GM23338 (cell line): ENCODE measurements around the gene SRSF4. TPM values are rescaled to one million over a fixed set of nuclear protein-coding genes. Genes with fewer than 3 reads are reported as not detected.

Experiments
- ATAC-seq: fragments of 200-7000 bp; cut with Tn5 transposase; 3 replicates; pipeline ENCODE4 v1.9.1; 2020
- DNase-seq: peaks from one replicate; pipeline ENCODE4 v3.0.0-alpha.2; 2015; ENCODE audit warnings: low spot score
- H2AFZ ChIP-seq: fragments of 200-600 bp; sonication (generic); 2 replicates; pipeline ENCODE4 v1.8.0; 2016; ENCODE audit warnings: antibody characterized with exemption, mild to moderate bottlenecking, moderate library complexity
- H3F3A ChIP-seq: fragments of 200-600 bp; sonication (generic); replicated peaks from 2 replicates; pipeline ENCODE4 v1.8.0; 2017; ENCODE audit warnings: antibody characterized with exemption, mixed run types, low read depth
- H3K27ac ChIP-seq: fragments of 200-600 bp; sonication (generic); 2 replicates; pipeline ENCODE4 v1.6.1; 2016; ENCODE audit warnings: low read depth
- H3K27me3 ChIP-seq: fragments of 200-600 bp; sonication (generic); 2 replicates; pipeline ENCODE4 v1.8.0; 2016; ENCODE audit warnings: mild to moderate bottlenecking, mixed run types, moderate library complexity; ENCODE audit not compliant: insufficient read depth
- H3K36me3 ChIP-seq: fragments of 200-600 bp; sonication (generic); 2 replicates; pipeline ENCODE4 v1.8.0; 2016; ENCODE audit warnings: mild to moderate bottlenecking; ENCODE audit not compliant: insufficient read depth
- H3K4me1 ChIP-seq: fragments of 200-600 bp; sonication (generic); 2 replicates; pipeline ENCODE4 v1.8.0; 2016; ENCODE audit warnings: mild to moderate bottlenecking, moderate library complexity; ENCODE audit not compliant: insufficient read depth
- H3K4me2 ChIP-seq: fragments of 200-600 bp; sonication (generic); 2 replicates; pipeline ENCODE4 v1.7.1; 2017; ENCODE audit warnings: mixed run types
- H3K4me3 ChIP-seq: fragments of 200-600 bp; sonication (generic); 2 replicates; pipeline ENCODE4 v1.6.1; 2016; ENCODE audit warnings: mixed run types
- H3K79me2 ChIP-seq: fragments of 200-600 bp; sonication (generic); replicated peaks from 2 replicates; pipeline ENCODE4 v1.8.0; 2017; ENCODE audit warnings: mild to moderate bottlenecking; ENCODE audit not compliant: insufficient read depth
- H3K9me2 ChIP-seq: fragments of 200-600 bp; sonication (generic); 2 replicates; pipeline ENCODE4 v1.8.0; 2017; ENCODE audit not compliant: insufficient read depth
- H4K20me1 ChIP-seq: fragments of 200-600 bp; sonication (generic); replicated peaks from 2 replicates; pipeline ENCODE4 v1.8.0; 2017; ENCODE audit warnings: mild to moderate bottlenecking; ENCODE audit not compliant: insufficient read depth
- H3K27ac Mint-ChIP-seq: 2 replicates; pipeline ENCODE4 v1.8.0; 2020; ENCODE audit warnings: inconsistent platforms, mild to moderate bottlenecking, moderate library complexity, mixed read lengths
- H3K27me3 Mint-ChIP-seq: 3 replicates; pipeline ENCODE4 v1.8.0; 2022; ENCODE audit warnings: low read depth, mild to moderate bottlenecking, moderate library complexity, mixed read lengths, inconsistent platforms; ENCODE audit not compliant: insufficient read depth, poor library complexity
- H3K36me3 Mint-ChIP-seq: 3 replicates; pipeline ENCODE4 v1.8.0; 2021; ENCODE audit warnings: low read depth, mild to moderate bottlenecking, inconsistent platforms, moderate library complexity, mixed read lengths
- H3K4me1 Mint-ChIP-seq: 3 replicates; pipeline ENCODE4 v1.8.0; 2020; ENCODE audit warnings: mild to moderate bottlenecking, inconsistent platforms, mixed read lengths
- H3K4me3 Mint-ChIP-seq: 3 replicates; pipeline ENCODE4 v1.8.0; 2021; ENCODE audit warnings: moderate library complexity, mild to moderate bottlenecking, inconsistent platforms, mixed read lengths
- H3K9me3 Mint-ChIP-seq: 3 replicates; pipeline ENCODE4 v1.8.0; 2020; ENCODE audit warnings: moderate library complexity, mild to moderate bottlenecking, inconsistent platforms, mixed read lengths
- CREB1 ChIP-seq: fragments of 250-450 bp; sonication (Bioruptor Pico); IDR thresholded peaks from 2 replicates; pipeline ENCODE4 v1.5.0; 2020; ENCODE audit warnings: low read depth, mild to moderate bottlenecking, moderate library complexity
- EZH2 ChIP-seq: fragments of 200-600 bp; sonication (generic); IDR thresholded peaks from one replicate; pipeline ENCODE4 v1.8.0; 2017; ENCODE audit warnings: antibody characterized with exemption, mild to moderate bottlenecking, low read depth; ENCODE audit not compliant: unreplicated experiment
- JUNB ChIP-seq: IDR thresholded peaks from one replicate; pipeline ENCODE4 v1.6.1; 2016; ENCODE audit warnings: antibody characterized with exemption; ENCODE audit not compliant: unreplicated experiment
- NANOG ChIP-seq: IDR thresholded peaks from 2 replicates; pipeline ENCODE4 v1.6.1; 2016; ENCODE audit warnings: antibody characterized with exemption, borderline replicate concordance
- ZNF114 ChIP-seq: fragments of 250-450 bp; sonication (Bioruptor Pico); IDR thresholded peaks from 2 replicates; pipeline ENCODE4 v1.5.0; 2020; ENCODE audit warnings: mild to moderate bottlenecking, moderate library complexity
- ZNF331 ChIP-seq: fragments of 250-450 bp; sonication (Bioruptor Pico); IDR thresholded peaks from 2 replicates; pipeline ENCODE4 v1.5.0; 2020; ENCODE audit warnings: low read depth, mild to moderate bottlenecking, moderate library complexity
- polyA plus RNA-seq: library from polyadenylated mRNA; unstranded; fragments of >200 nt; fragmentation: Nextera tagmentation; extraction: Ambion mirVana; gene quantifications from 2 replicates; pipeline ENCODE4 v1.2.1, GENCODE V29; 2016
- total RNA-seq: library from RNA; depleted of rRNA; stranded (reverse); fragments of >200 nt; shearing (Covaris generic); gene quantifications from 2 replicates; pipeline ENCODE4 v1.2.3, GENCODE V29; 2014
- TF ChIP-seq, protein P1 (sequence below), 2 experiments: fragments of 200-600 bp in 1 of 2; sonication (generic) in 1 of 2; conservative IDR thresholded peaks; 2 replicates each; pipeline versions ENCODE4 v1.5.1 to v1.6.1; 2016 to 2017; ENCODE audit warnings: antibody characterized with exemption in 2 of 2, low read depth in 2 of 2, mild to moderate bottlenecking in 2 of 2, moderate library complexity in 1 of 2
- TF ChIP-seq, protein P2 (sequence below): IDR thresholded peaks from one replicate; pipeline ENCODE4 v1.6.1; 2018; ENCODE audit warnings: antibody characterized with exemption; ENCODE audit not compliant: unreplicated experiment

The SRSF4 gene
- total and polyA plus RNA-seq, 2 experiments from 2014 or later, result 58.4 to 98.3 TPM

DNA sequence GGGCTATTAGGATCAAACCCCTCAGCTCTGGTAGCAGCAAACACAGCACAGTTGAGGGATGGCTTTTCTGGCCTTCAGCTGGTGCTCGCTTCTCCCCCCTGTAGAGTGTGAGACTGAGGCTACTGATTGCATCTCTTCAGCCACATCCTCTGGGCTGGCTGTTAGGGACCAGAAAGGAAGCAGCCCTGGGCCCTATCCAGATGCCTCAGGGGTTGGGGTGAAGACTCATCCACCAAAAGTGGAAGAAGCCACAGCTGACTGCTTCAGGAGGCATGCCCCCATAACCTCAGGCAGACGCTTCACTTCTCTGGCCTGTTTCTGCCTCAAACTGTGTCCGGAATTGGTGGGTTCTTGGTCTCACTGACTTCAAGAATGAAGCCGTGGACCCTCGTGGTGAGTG is 51.8 kb downstream of the SRSF4 start:
- no peaks in the 10 kb centered on the region for H3K9me2 ChIP-seq
- Mint-ChIP-seq H3K27me3 (peaks cover 24% of the 10 kb centered on the region), H3K27ac (no peak overlapping the region), H3K36me3 (no peaks in the 10 kb centered on the region; the same call in 2 of the 3 replicates), H3K9me3 (peaks cover 6% of the 10 kb centered on the region; the same call in 1 of the 3 replicates), H3K4me3 (no peak overlapping the region), H3K4me1 (peaks cover 12% of the 10 kb centered on the region)
- no peak for ATAC-seq
- TF ChIP-seq JUNB (no peak), ZNF114 (no peak), NANOG (no peak)
- TF ChIP-seq, protein P1, sequence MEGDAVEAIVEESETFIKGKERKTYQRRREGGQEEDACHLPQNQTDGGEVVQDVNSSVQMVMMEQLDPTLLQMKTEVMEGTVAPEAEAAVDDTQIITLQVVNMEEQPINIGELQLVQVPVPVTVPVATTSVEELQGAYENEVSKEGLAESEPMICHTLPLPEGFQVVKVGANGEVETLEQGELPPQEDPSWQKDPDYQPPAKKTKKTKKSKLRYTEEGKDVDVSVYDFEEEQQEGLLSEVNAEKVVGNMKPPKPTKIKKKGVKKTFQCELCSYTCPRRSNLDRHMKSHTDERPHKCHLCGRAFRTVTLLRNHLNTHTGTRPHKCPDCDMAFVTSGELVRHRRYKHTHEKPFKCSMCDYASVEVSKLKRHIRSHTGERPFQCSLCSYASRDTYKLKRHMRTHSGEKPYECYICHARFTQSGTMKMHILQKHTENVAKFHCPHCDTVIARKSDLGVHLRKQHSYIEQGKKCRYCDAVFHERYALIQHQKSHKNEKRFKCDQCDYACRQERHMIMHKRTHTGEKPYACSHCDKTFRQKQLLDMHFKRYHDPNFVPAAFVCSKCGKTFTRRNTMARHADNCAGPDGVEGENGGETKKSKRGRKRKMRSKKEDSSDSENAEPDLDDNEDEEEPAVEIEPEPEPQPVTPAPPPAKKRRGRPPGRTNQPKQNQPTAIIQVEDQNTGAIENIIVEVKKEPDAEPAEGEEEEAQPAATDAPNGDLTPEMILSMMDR (conservative IDR thresholded peaks at IDR 0.05; ENCODE audit: low read depth in 2 of 2), result no peak
- H3K27me3 ChIP-seq, result no peaks in the 10 kb centered on the region; the same call in 1 of the 2 replicates
- no peak overlapping the region for H3K4me2 ChIP-seq
- 0 out of 2 replicates have a peak, but pooled peaks cover 9% of the 10 kb centered on the region for H3F3A ChIP-seq
- no peaks in the 10 kb centered on the region for H4K20me1 ChIP-seq
- no peaks in the 10 kb centered on the region for H3K79me2 ChIP-seq
- H2AFZ ChIP-seq, result no peak overlapping the region
- no peak for DNase-seq
- no peak overlapping the region for H3K27ac ChIP-seq
- no peaks in the 10 kb centered on the region for H3K36me3 ChIP-seq
- H3K4me3 ChIP-seq, result no peak overlapping the region
- peaks cover 14% of the 10 kb centered on the region; the same call in 1 of the 2 replicates for H3K4me1 ChIP-seq

DNA sequence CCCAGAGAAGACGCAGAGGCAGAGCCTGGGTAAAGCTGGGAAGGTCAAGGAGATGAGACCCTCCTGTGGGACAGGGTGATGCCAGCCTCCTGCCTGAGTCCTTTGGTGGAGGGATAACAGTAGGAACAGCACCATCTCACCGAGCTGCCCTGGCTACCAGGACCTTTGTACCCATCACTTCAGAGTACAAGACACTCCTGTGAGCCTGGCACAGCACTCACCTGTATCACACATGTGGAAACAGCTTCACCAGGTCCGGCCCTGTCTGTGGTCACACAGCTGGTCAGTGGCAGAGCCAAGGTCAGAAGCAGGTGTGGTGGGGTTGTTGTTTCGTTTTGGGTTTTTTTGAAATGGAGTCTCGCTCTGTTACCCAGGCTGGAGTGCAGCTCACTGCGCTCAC is 53.0 kb downstream of the SRSF4 start:
- H3K4me3 ChIP-seq, result no peak overlapping the region
- H3K36me3 ChIP-seq, result no peaks in the 10 kb centered on the region
- H3K79me2 ChIP-seq, result no peaks in the 10 kb centered on the region
- H3K4me2 ChIP-seq, result no peak overlapping the region
- no peaks in the 10 kb centered on the region; the same call in 2 of the 3 replicates for H3K36me3 Mint-ChIP-seq
- no peaks in the 10 kb centered on the region for H4K20me1 ChIP-seq
- H2AFZ ChIP-seq, result no peak overlapping the region
- ATAC-seq (no peak), DNase-seq (no peak)
- H3K9me3 Mint-ChIP-seq, result peaks cover 6% of the 10 kb centered on the region; the same call in 1 of the 3 replicates
- peaks cover 5% of the 10 kb centered on the region; the same call in 1 of the 2 replicates for H3K4me1 ChIP-seq
- no peak overlapping the region for H3K4me3 Mint-ChIP-seq
- no peak for TF ChIP-seq EZH2
- no peak for TF ChIP-seq ZNF331 (CRISPR knock-in tag)
- TF ChIP-seq, protein P1 (conservative IDR thresholded peaks at IDR 0.05; ENCODE audit: low read depth in 2 of 2), result no peak
- no peak for TF ChIP-seq CREB1
- TF ChIP-seq, protein P2, sequence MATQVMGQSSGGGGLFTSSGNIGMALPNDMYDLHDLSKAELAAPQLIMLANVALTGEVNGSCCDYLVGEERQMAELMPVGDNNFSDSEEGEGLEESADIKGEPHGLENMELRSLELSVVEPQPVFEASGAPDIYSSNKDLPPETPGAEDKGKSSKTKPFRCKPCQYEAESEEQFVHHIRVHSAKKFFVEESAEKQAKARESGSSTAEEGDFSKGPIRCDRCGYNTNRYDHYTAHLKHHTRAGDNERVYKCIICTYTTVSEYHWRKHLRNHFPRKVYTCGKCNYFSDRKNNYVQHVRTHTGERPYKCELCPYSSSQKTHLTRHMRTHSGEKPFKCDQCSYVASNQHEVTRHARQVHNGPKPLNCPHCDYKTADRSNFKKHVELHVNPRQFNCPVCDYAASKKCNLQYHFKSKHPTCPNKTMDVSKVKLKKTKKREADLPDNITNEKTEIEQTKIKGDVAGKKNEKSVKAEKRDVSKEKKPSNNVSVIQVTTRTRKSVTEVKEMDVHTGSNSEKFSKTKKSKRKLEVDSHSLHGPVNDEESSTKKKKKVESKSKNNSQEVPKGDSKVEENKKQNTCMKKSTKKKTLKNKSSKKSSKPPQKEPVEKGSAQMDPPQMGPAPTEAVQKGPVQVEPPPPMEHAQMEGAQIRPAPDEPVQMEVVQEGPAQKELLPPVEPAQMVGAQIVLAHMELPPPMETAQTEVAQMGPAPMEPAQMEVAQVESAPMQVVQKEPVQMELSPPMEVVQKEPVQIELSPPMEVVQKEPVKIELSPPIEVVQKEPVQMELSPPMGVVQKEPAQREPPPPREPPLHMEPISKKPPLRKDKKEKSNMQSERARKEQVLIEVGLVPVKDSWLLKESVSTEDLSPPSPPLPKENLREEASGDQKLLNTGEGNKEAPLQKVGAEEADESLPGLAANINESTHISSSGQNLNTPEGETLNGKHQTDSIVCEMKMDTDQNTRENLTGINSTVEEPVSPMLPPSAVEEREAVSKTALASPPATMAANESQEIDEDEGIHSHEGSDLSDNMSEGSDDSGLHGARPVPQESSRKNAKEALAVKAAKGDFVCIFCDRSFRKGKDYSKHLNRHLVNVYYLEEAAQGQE, result no peak
- no peak overlapping the region for H3K27ac Mint-ChIP-seq
- peaks cover 12% of the 10 kb centered on the region; the same call in 1 of the 2 replicates for H3F3A ChIP-seq
- H3K27me3 ChIP-seq, result peaks cover 5% of the 10 kb centered on the region
- H3K4me1 Mint-ChIP-seq, result peaks cover 12% of the 10 kb centered on the region
- peaks cover 22% of the 10 kb centered on the region for H3K27me3 Mint-ChIP-seq
- H3K9me2 ChIP-seq, result no peaks in the 10 kb centered on the region
- no peak overlapping the region for H3K27ac ChIP-seq
